Activated CD4-positive, alpha-beta T cell treated with anti-CD3 and anti-CD28 coated beads for 36 hours (primary cell): ENCODE data around the gene ATP1A4. TPM values are rescaled to one million over a fixed set of nuclear protein-coding genes. Genes with fewer than 3 reads are reported as not detected.

Experiments used
- ATAC-seq: fragments of 200-7000 bp; cut with Tn5 transposase; one replicate; pipeline ENCODE4 v1.10.0; 2021; ENCODE audit warnings: mild to moderate bottlenecking, moderate library complexity
- CTCF ChIA-PET: fragments of 350-600 bp; sonication (Branson Sonifier 250); formaldehyde crosslinking; loops from one replicate; lab custom pipeline; 2021; ENCODE audit warnings: antibody characterized with exemption; lab: Charles Lee
- POLR2A ChIA-PET: fragments of 350-600 bp; sonication (Branson Sonifier 250); formaldehyde crosslinking; loops from one replicate; lab custom pipeline; 2021; ENCODE audit warnings: antibody characterized with exemption, inconsistent platforms; lab: Charles Lee
- DNase-seq: peaks from one replicate; pipeline ENCODE4 v3.0.0-alpha.2; 2020
- H3K27ac Mint-ChIP-seq: one replicate; pipeline ENCODE4 v1.8.0; 2021; ENCODE audit warnings: mixed read lengths
- H3K27me3 Mint-ChIP-seq: one replicate; pipeline ENCODE4 v1.8.0; 2021; ENCODE audit warnings: mixed read lengths
- H3K36me3 Mint-ChIP-seq: one replicate; pipeline ENCODE4 v1.8.0; 2021; ENCODE audit warnings: low read depth, mixed read lengths
- H3K4me1 Mint-ChIP-seq: one replicate; pipeline ENCODE4 v1.8.0; 2021; ENCODE audit warnings: mixed read lengths
- H3K4me3 Mint-ChIP-seq: one replicate; pipeline ENCODE4 v1.8.0; 2021; ENCODE audit warnings: mild to moderate bottlenecking, moderate library complexity, mixed read lengths
- H3K9me3 Mint-ChIP-seq: one replicate; pipeline ENCODE4 v1.8.0; 2021; ENCODE audit warnings: low read depth, mixed read lengths
- intact Hi-C, 2 experiments: fragments of 100-400 bp; cut with DNase I in 1 of 2; cut with micrococcal nuclease in 1 of 2; formaldehyde crosslinking; loops; one replicate each; pipeline versions ENCODE4 v1.14.2 to v1.15.1; 2022 to 2024; cut with DNase I, micrococcal nuclease
- total RNA-seq, 2 experiments: library from RNA; stranded (reverse); gene quantifications; one replicate each; pipeline ENCODE4 v1.2.3, GENCODE V29; 2021

Gene ATP1A4
- total RNA-seq, 2 experiments from 2014 or later: not detected

DNA sequence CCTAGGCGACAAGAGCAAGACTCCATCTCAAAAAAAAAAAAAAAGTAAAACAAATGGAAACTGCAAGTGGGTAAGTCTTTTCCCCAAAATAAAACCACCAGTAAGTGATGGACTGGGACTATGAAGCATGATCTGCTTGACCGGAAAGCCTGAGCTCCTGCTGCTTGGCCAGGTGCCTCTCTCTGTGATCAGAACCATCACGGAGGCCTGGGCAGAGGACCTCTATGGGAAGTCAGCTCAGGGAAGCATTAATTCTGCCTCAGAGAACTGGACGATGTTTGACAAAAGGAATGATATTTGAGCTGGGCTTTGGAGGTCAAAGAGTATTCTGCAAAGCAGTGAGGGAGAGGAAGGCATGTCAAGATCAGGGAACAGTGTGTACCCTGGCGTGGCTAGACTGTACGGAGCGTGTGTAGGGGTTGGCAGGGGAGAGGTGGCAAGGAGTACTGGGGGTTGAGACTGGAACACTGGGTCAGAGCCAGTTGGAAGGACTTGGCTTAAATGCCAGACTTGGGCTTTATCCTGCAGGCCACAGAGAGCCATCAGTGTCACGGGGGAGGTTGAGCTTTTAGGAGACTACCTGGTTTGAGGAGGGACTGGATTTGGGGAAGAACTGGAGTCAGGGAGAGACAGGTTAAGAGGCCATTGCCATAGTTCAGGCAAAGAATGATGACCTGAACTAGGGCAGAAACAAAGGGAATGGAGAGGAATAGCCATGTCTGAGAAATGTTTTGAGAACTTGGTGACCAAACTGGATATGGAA is 19.4 kb upstream of the ATP1A4 start:
- DNase-seq (no peak), ATAC-seq (no peak)
- POLR2A ChIA-PET: interaction anchor here (0.7 kb wide), 1 partner anchor 94 kb away, joined by 3 read pairs; no protein-coding TSS in a partner anchor
- intact Hi-C loops: no loop called here
- peaks cover 2% of the 10 kb centered on the region for H3K27me3 Mint-ChIP-seq
- no peak overlapping the region for H3K27ac Mint-ChIP-seq
- H3K4me1 Mint-ChIP-seq: no peaks in the 10 kb centered on the region
- H3K4me3 Mint-ChIP-seq: no peak overlapping the region
- CTCF ChIA-PET: interaction anchor here (0.7 to 1.1 kb wide), 4 partner anchors 12 to 261 kb away, joined by 3 to 4 read pairs (median 4); no protein-coding TSS in a partner anchor
- no peaks in the 10 kb centered on the region for H3K9me3 Mint-ChIP-seq
- H3K36me3 Mint-ChIP-seq: no peaks in the 10 kb centered on the region

- Mint-ChIP-seq H3K36me3 (no peaks in the 10 kb centered on the region), H3K9me3 (no peaks in the 10 kb centered on the region), H3K4me1 (no peaks in the 10 kb centered on the region), H3K27me3 (peaks cover 2% of the 10 kb centered on the region), H3K27ac (no peak overlapping the region), H3K4me3 (no peak overlapping the region)
- POLR2A ChIA-PET: no interaction called here
- intact Hi-C loops: no loop called here
- DNase-seq (no peak), ATAC-seq (no peak)
- CTCF ChIA-PET: no interaction called here
Observed at GRCh38 chr1:160133990-160134770, 17.2 kb upstream of the ATP1A4 start.

DNA sequence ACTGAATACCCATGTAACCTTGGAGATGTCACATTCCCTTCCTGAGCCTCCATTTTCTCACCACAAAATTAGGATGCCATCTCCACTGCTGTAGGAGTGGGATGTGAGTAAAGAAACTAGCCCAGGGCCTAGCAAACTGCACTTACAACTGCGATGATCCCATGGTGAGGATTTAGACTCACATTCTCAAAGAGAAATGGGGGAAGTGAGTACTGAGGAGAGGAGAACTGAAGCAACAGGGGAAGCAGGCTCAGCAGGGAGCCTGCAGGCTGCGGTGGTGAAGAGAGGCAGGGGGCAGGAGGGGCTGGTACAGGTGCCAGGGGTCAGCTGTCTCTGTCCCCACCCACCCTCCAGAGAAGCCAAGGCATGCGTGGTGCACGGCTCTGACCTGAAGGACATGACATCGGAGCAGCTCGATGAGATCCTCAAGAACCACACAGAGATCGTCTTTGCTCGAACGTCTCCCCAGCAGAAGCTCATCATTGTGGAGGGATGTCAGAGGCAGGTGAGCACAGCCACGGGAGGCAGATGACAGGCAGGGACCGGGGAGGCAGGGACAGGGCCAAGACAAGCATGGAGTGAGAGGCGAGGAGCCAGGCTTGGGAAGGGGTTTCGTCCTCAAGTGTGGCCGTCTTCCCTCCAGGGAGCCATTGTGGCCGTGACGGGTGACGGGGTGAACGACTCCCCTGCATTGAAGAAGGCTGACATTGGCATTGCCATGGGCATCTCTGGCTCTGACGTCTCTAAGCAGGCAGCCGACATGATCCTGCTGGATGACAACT is 16.4 kb upstream of the ATP1A4 start:
- Mint-ChIP-seq H3K4me1 (no peaks in the 10 kb centered on the region), H3K36me3 (no peaks in the 10 kb centered on the region), H3K27ac (no peak overlapping the region), H3K27me3 (no peaks in the 10 kb centered on the region), H3K9me3 (no peaks in the 10 kb centered on the region), H3K4me3 (no peak overlapping the region)
- no peak for ATAC-seq
- ChIA-PET POLR2A (no interaction called here), CTCF (no interaction called here)
- intact Hi-C loops: no loop called here
- DNase-seq: no peak

GRCh38 chr1:160136121-160136925 is 15.1 kb upstream of the ATP1A4 start:
- Mint-ChIP-seq H3K27ac (no peak overlapping the region), H3K4me1 (no peaks in the 10 kb centered on the region), H3K4me3 (no peak overlapping the region), H3K9me3 (no peaks in the 10 kb centered on the region), H3K36me3 (no peaks in the 10 kb centered on the region), H3K27me3 (no peaks in the 10 kb centered on the region)
- no peak for ATAC-seq
- ChIA-PET POLR2A (no interaction called here), CTCF (interaction anchor here (0.6 kb wide), 1 partner anchor 26 kb away, joined by 4 read pairs; no protein-coding TSS in a partner anchor)
- DNase-seq: no peak
- intact Hi-C loops: no loop called here

GRCh38 chr1:160136926-160137200 is 14.5 kb upstream of the ATP1A4 start:
- ChIA-PET CTCF (no interaction called here), POLR2A (no interaction called here)
- Mint-ChIP-seq H3K4me3 (no peak overlapping the region), H3K9me3 (no peaks in the 10 kb centered on the region), H3K27me3 (peaks cover 5% of the 10 kb centered on the region), H3K27ac (no peak overlapping the region), H3K36me3 (no peaks in the 10 kb centered on the region), H3K4me1 (no peaks in the 10 kb centered on the region)
- no peak for DNase-seq
- ATAC-seq: no peak
- intact Hi-C loops: no loop called here

DNA sequence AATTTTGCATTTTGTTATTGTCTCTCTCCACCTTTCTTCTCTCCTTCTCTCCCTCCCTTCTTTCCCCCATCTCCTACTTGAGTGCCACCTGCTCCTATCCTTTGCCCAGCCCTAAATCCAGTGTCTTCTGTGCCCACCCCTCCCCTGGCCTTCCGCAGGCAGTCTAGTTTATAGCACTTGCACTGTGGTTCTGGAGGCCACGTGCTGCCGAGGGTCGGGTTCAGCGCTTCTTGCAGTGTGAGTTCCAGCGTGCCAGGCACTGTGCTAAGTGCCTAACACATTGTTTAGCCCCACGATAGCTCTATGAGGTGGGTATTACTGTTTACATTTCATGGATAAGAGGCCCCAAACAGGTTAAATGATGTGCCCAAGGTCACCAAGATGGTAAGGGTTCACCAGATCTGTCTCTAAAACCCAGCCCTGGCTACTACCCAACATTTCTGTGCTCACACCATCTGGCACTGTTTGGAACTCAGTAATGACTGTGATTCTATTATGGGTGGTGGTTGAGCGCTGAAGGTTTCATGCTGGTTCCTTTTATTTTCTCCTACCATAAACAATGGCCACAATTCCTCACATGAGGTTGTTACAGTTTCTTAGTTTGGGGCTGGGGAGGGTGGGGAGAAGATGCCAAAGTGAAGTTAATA is 14.1 kb upstream of the ATP1A4 start:
- DNase-seq (no peak), ATAC-seq (no peak)
- H3K27me3 Mint-ChIP-seq: peaks cover 6% of the 10 kb centered on the region
- POLR2A ChIA-PET: no interaction called here
- H3K4me1 Mint-ChIP-seq: no peaks in the 10 kb centered on the region
- H3K27ac Mint-ChIP-seq: no peak overlapping the region
- intact Hi-C loops: no loop called here
- CTCF ChIA-PET: interaction anchor here (0.7 kb wide), 1 partner anchor 22 kb away, joined by 3 read pairs; no protein-coding TSS in a partner anchor
- H3K4me3 Mint-ChIP-seq: no peak overlapping the region
- H3K9me3 Mint-ChIP-seq: no peaks in the 10 kb centered on the region
- H3K36me3 Mint-ChIP-seq: no peaks in the 10 kb centered on the region

- no peaks in the 10 kb centered on the region for H3K9me3 Mint-ChIP-seq
- H3K27ac Mint-ChIP-seq: no peak overlapping the region
- CTCF ChIA-PET: no interaction called here
- ATAC-seq (no peak), DNase-seq (no peak)
- no peaks in the 10 kb centered on the region for H3K36me3 Mint-ChIP-seq
- POLR2A ChIA-PET: no interaction called here
- no peak overlapping the region for H3K4me3 Mint-ChIP-seq
- intact Hi-C loops: no loop called here
- H3K27me3 Mint-ChIP-seq: peaks cover 11% of the 10 kb centered on the region
- no peaks in the 10 kb centered on the region for H3K4me1 Mint-ChIP-seq
Observed at GRCh38 chr1:160139840-160140239, 11.6 kb upstream of the ATP1A4 start.

DNA sequence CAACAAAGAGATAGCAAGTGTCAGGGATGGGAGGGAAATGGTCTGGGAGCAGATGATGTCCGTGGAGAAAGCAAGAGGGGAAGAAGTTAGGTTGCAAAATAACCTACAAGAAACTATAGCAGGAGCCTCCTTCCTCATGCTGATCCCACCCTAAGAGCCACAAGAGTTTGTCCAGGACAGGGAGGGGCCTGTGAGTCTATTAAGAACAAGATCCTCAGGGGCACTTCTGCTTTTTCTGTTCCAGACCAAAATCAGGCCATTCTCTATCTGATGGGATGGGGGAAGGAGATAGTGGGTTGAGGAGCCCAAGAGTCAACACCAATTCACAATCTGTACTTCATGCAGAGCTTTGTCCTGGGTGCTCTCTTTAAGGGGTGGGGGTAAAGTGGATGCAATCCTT is 7.7 kb upstream of the ATP1A4 start:
- ChIA-PET CTCF (interaction anchor here (0.7 kb wide), 1 partner anchor 22 kb away, joined by 3 read pairs; no protein-coding TSS in a partner anchor), POLR2A (no interaction called here)
- ATAC-seq (no peak), DNase-seq (no peak)
- Mint-ChIP-seq H3K36me3 (no peaks in the 10 kb centered on the region), H3K27ac (no peak overlapping the region), H3K9me3 (no peaks in the 10 kb centered on the region), H3K4me3 (no peak overlapping the region), H3K4me1 (no peaks in the 10 kb centered on the region), H3K27me3 (peaks cover 12% of the 10 kb centered on the region)
- intact Hi-C loops: no loop called here

GRCh38 chr1:160144921-160145320 is 6.5 kb upstream of the ATP1A4 start:
- peaks cover 12% of the 10 kb centered on the region for H3K27me3 Mint-ChIP-seq
- no peak overlapping the region for H3K27ac Mint-ChIP-seq
- intact Hi-C loops: no loop called here
- no peaks in the 10 kb centered on the region for H3K9me3 Mint-ChIP-seq
- no peak for DNase-seq
- POLR2A ChIA-PET: no interaction called here
- no peak for ATAC-seq
- no peak overlapping the region for H3K4me3 Mint-ChIP-seq
- CTCF ChIA-PET: no interaction called here
- H3K4me1 Mint-ChIP-seq: no peaks in the 10 kb centered on the region
- H3K36me3 Mint-ChIP-seq: no peaks in the 10 kb centered on the region

DNA sequence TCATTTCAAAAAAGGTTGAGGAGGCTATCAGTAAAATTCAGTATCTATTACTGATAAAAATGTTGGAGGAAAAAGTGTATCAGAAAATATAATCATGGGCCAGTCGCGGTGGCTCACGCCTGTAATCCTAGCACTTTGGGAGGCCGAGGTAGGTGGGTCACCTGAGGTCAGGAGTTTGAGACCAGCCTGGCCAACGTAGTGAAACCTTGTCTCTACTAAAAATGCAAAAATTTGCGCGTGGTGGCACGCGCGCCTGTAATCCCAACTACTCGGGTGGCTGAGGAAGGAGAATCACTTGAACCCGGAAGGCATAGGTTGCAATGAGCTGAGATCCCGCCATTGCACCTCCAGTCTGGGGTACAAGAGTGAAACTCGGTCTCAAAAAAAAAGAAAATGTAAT is 5.3 kb upstream of the ATP1A4 start:
- ChIA-PET CTCF (interaction anchor here (1.4 kb wide), 1 partner anchor 15 kb away, joined by 4 read pairs; no protein-coding TSS in a partner anchor), POLR2A (no interaction called here)
- intact Hi-C loops: no loop called here
- Mint-ChIP-seq H3K4me1 (no peaks in the 10 kb centered on the region), H3K9me3 (no peaks in the 10 kb centered on the region), H3K27me3 (peaks cover 12% of the 10 kb centered on the region), H3K36me3 (no peaks in the 10 kb centered on the region), H3K4me3 (no peak overlapping the region), H3K27ac (no peak overlapping the region)
- no peak for DNase-seq
- ATAC-seq: no peak
